ENCODE measurements around the gene FARP1. TPM values are rescaled to one million over a fixed set of nuclear protein-coding genes. Genes with fewer than 3 reads are reported as not detected.

FARP1 gene
- total RNA-seq, 4 donors from 2014 or later = 13.1 to 71.2 (median 46.6) TPM

GRCh38 chr13:98348466-98349200, 205.7 kb downstream of the FARP1 start:
- Histone ChIP-seq H3K9me3 (no peaks in the 10 kb centered on the region), H3K36me3 (no peaks in the 10 kb centered on the region), H3K27ac (no peak overlapping the region), H3K4me3 (no peak overlapping the region), H3K27me3 (no peaks in the 10 kb centered on the region), H3K4me1 (no peaks in the 10 kb centered on the region)
- no peak for TF ChIP-seq CTCF (IDR thresholded peaks at IDR 0.05)
- TF ChIP-seq POLR2A (IDR thresholded peaks at IDR 0.05) = no peak
- intact Hi-C loops (cut with DNase I; ENCODE audit: low total_unique reads) = no loop called here
- no peak for DNase-seq

- intact Hi-C loops (cut with DNase I; ENCODE audit: low total_unique reads) = no loop called here
- Histone ChIP-seq H3K4me1 (no peaks in the 10 kb centered on the region), H3K9me3 (no peaks in the 10 kb centered on the region), H3K36me3 (no peaks in the 10 kb centered on the region), H3K27me3 (no peaks in the 10 kb centered on the region), H3K27ac (no peak overlapping the region), H3K4me3 (no peak overlapping the region)
- DNase-seq = no peak
- TF ChIP-seq POLR2A (IDR thresholded peaks at IDR 0.05) = no peak
- TF ChIP-seq CTCF (IDR thresholded peaks at IDR 0.05) = no peak
Observed at GRCh38 chr13:98349731-98350305, 206.9 kb downstream of the FARP1 start.

GRCh38 chr13:98350746-98351330, 207.9 kb downstream of the FARP1 start:
- H3K27me3 ChIP-seq = no peaks in the 10 kb centered on the region

GRCh38 chr13:98351636-98352035, 208.7 kb downstream of the FARP1 start:
- TF ChIP-seq CTCF (IDR thresholded peaks at IDR 0.05) (no peak), POLR2A (IDR thresholded peaks at IDR 0.05) (no peak)
- no peak for DNase-seq
- Histone ChIP-seq H3K36me3 (no peaks in the 10 kb centered on the region), H3K4me1 (no peaks in the 10 kb centered on the region), H3K27me3 (no peaks in the 10 kb centered on the region), H3K27ac (no peak overlapping the region), H3K4me3 (no peak overlapping the region), H3K9me3 (no peaks in the 10 kb centered on the region)
- intact Hi-C loops (cut with DNase I; ENCODE audit: low total_unique reads) = no loop called here

More at GRCh38 chr13:98350746-98351330, 207.9 kb downstream of the FARP1 start:
- Histone ChIP-seq H3K4me1 (no peaks in the 10 kb centered on the region), H3K27ac (no peak overlapping the region), H3K9me3 (no peaks in the 10 kb centered on the region), H3K4me3 (no peak overlapping the region), H3K36me3 (no peaks in the 10 kb centered on the region)
- intact Hi-C loops (cut with DNase I; ENCODE audit: low total_unique reads) = no loop called here
- DNase-seq = no peak
- TF ChIP-seq POLR2A (IDR thresholded peaks at IDR 0.05) (no peak), CTCF (IDR thresholded peaks at IDR 0.05) (no peak)

GRCh38 chr13:98352226-98352625, 209.3 kb downstream of the FARP1 start:
- Histone ChIP-seq H3K27me3 (no peaks in the 10 kb centered on the region), H3K27ac (no peak overlapping the region), H3K36me3 (no peaks in the 10 kb centered on the region), H3K4me3 (no peak overlapping the region), H3K9me3 (no peaks in the 10 kb centered on the region), H3K4me1 (no peaks in the 10 kb centered on the region)
- intact Hi-C loops (cut with DNase I; ENCODE audit: low total_unique reads) = no loop called here
- TF ChIP-seq CTCF (IDR thresholded peaks at IDR 0.05) = no peak
- DNase-seq = no peak
